Measurements from ENCODE around the gene ST6GALNAC3. TPM values are rescaled to one million over a fixed set of nuclear protein-coding genes. Genes with fewer than 3 reads are reported as not detected.

Gene ST6GALNAC3
- total RNA-seq, 1 donor from 2014 or later, result 22.0 TPM

GRCh38 chr1:76611770-76612445 lies 537.4 kb downstream of the ST6GALNAC3 start:
- no peak for TF ChIP-seq CTCF (conservative IDR thresholded peaks at IDR 0.05)
- no peaks in the 10 kb centered on the region for H3K9me3 Mint-ChIP-seq
- H3K36me3 Mint-ChIP-seq (ENCODE audit: low read depth), result no peaks in the 10 kb centered on the region
- DNase-seq (ENCODE audit: low read depth, low spot score), result no peak
- no peaks in the 10 kb centered on the region for H3K27me3 Mint-ChIP-seq (ENCODE audit: low read depth)
- no peak overlapping the region for H3K4me3 Mint-ChIP-seq
- no peaks in the 10 kb centered on the region for H3K4me1 Mint-ChIP-seq
- no peak overlapping the region for H3K27ac Mint-ChIP-seq (ENCODE audit: unreplicated experiment)

DNA sequence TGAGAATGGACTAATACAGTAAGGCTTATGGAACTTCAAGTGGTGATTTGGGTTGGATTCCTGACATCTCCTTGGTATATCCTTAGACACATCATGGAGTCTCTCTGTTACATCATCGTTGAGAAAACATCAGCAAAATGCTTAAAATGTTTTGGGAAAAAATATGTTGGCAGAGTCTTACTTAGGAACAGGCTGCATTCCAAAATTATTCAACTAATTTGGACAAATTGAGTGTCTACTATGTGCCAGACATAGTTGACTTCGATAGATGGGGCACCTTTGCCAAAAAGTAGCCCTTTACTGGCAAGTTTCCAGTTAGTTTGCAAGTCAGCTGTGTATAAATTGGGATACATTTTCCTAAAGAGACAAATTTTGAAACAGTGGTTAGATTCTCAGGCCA lies 539.3 kb downstream of the ST6GALNAC3 start:
- H3K4me3 Mint-ChIP-seq, result no peak overlapping the region
- no peaks in the 10 kb centered on the region for H3K4me1 Mint-ChIP-seq
- no peak for DNase-seq (ENCODE audit: low read depth, low spot score)
- no peaks in the 10 kb centered on the region for H3K9me3 Mint-ChIP-seq
- H3K27me3 Mint-ChIP-seq (ENCODE audit: low read depth), result no peaks in the 10 kb centered on the region
- TF ChIP-seq CTCF (conservative IDR thresholded peaks at IDR 0.05), result no peak
- no peaks in the 10 kb centered on the region for H3K36me3 Mint-ChIP-seq (ENCODE audit: low read depth)
- H3K27ac Mint-ChIP-seq (ENCODE audit: unreplicated experiment), result no peak overlapping the region

DNA sequence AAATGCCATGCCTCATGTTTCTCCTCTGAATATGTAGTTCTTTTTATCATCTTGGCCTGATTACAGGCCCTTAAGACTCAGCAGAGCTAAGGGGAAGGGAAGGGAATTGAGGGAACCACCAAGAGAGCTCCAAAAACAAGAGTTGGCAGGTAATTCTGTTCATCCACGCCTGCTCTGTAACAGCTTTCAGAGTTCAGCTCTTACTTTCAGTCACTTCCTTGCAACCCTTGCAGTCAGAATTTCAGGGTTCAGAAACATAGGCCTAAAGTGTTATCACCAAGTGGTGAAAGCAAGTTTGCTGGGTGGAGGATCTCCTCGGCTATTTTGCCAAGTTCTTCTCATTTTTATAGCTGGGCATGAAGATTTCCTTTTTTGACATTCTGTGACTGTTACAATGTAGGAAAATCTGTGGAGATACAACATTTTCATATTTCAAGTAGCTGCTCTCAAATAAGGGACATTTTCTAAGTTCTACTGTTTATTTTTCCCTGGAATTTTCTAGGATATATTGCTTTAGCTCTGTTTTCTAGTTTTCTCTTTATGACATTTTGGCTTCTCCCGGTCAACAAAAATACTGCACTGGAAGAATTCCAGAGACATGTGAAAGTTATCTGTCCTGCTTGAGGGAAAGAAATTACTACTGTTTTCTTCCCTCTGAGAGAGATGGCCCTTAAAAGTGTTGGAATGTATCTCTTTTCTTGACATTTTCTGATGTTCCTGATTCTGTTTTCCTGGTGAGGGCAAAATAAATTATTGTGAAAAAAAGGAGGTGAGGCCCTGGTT lies 540.9 kb downstream of the ST6GALNAC3 start:
- TF ChIP-seq CTCF (conservative IDR thresholded peaks at IDR 0.05), result no peak
- no peak overlapping the region for H3K27ac Mint-ChIP-seq (ENCODE audit: unreplicated experiment)
- no peaks in the 10 kb centered on the region for H3K4me1 Mint-ChIP-seq
- DNase-seq (ENCODE audit: low read depth, low spot score), result no peak
- H3K9me3 Mint-ChIP-seq, result no peaks in the 10 kb centered on the region
- H3K27me3 Mint-ChIP-seq (ENCODE audit: low read depth), result no peaks in the 10 kb centered on the region
- H3K36me3 Mint-ChIP-seq (ENCODE audit: low read depth), result no peaks in the 10 kb centered on the region
- H3K4me3 Mint-ChIP-seq, result no peak overlapping the region

DNA sequence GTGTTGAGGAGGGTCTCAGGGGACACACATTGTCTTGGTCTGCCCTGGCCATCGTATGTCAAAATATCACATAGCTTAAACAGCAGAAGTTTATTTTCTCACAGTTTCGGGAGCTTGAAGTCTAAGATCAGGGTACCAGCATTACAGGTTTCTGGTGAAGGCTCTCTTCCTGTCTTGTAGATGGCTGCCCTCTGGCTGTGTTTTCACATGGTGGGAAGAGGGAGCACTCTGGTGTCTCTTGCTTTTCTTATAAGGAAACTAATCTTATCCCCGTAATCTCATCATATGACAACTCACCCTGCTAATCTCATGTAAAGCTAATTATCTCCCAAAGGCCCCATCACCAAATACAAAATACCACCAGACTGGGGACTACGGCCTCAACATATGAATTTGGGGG lies 545.8 kb downstream of the ST6GALNAC3 start:
- TF ChIP-seq CTCF (conservative IDR thresholded peaks at IDR 0.05), result no peak
- H3K9me3 Mint-ChIP-seq, result no peaks in the 10 kb centered on the region
- no peak for DNase-seq (ENCODE audit: low read depth, low spot score)
- H3K36me3 Mint-ChIP-seq (ENCODE audit: low read depth), result no peaks in the 10 kb centered on the region
- peaks cover 4% of the 10 kb centered on the region for H3K4me1 Mint-ChIP-seq
- H3K27me3 Mint-ChIP-seq (ENCODE audit: low read depth), result no peaks in the 10 kb centered on the region
- no peak overlapping the region for H3K27ac Mint-ChIP-seq (ENCODE audit: unreplicated experiment)
- no peak overlapping the region for H3K4me3 Mint-ChIP-seq

DNA sequence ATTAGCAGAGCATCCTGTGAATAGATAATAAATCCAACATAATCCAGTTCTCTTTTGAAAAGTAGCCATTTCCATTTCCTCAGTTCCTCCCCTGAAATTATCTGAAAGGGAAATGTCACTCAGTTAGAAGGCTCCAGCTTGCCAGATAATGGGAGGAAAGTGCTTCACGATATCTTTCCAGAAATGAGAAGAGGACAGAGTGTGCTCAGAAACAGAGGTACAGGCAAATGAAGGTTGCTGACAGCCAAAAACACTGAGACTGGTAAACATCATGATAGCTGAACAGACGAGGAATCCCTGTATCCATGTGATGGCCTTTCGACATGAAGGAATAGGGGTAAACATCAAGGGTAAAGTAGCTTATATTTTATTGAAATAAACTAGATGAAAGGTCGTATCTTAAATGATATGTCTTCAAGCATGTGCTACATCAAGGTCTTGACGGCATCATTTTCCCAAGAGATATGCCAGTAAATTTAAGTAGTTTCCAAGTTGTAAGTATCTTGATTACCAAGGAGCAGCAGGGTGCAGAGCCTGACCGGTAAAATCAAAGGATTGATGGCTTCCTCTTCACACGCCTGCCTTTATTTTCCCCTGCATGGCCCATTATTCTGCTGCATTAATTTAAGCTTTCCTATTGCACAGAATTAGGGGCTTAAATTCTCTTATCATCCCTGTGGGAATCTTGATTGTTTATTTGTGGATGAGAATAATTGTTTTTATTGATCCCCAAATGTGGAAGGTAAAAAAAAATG lies 548.4 kb downstream of the ST6GALNAC3 start:
- peaks cover 4% of the 10 kb centered on the region for H3K4me1 Mint-ChIP-seq
- H3K9me3 Mint-ChIP-seq, result no peaks in the 10 kb centered on the region
- no peaks in the 10 kb centered on the region for H3K27me3 Mint-ChIP-seq (ENCODE audit: low read depth)
- no peak overlapping the region for H3K27ac Mint-ChIP-seq (ENCODE audit: unreplicated experiment)
- no peaks in the 10 kb centered on the region for H3K36me3 Mint-ChIP-seq (ENCODE audit: low read depth)
- TF ChIP-seq CTCF (conservative IDR thresholded peaks at IDR 0.05), result no peak
- DNase-seq (ENCODE audit: low read depth, low spot score), result no peak
- H3K4me3 Mint-ChIP-seq, result no peak overlapping the region

All from neural crest cell (in vitro differentiated cells).